ENCODE results near the gene DGCR2. TPM values are rescaled to one million over a fixed set of nuclear protein-coding genes. Genes with fewer than 3 reads are reported as not detected.
"Not testable (repeated sequence)": the region's sequence is repeated elsewhere in the genome, so short reads cannot be mapped to it uniquely, and the experiment has no call there.

DGCR2 gene
- total RNA-seq, 1 donor from 2014 or later, result 50.0 TPM

- DNase-seq (ENCODE audit: low read depth) (no peak), FAIRE-seq (peak; percentile 7)
- TF ChIP-seq CTCF (IDR thresholded peaks at IDR 0.05; ENCODE audit: insufficient read depth, low read length, severe bottlenecking), result no peak
- H3K27me3 ChIP-seq (ENCODE audit: control insufficient read depth, insufficient read depth, low read length), result peaks cover 2% of the 10 kb centered on the region
- H3K4me3 ChIP-seq (ENCODE audit: low read depth, low read length), result no peak overlapping the region
- H3K36me3 ChIP-seq (ENCODE audit: control insufficient read depth, insufficient read depth, low read length), result no peaks in the 10 kb centered on the region
Measured at GRCh38 chr22:19018256-19018655, 104.0 kb downstream of the DGCR2 start.

- FAIRE-seq, result no peak
- TF ChIP-seq CTCF (IDR thresholded peaks at IDR 0.05; ENCODE audit: insufficient read depth, low read length, severe bottlenecking), result no peak
Measured at GRCh38 chr22:19016081-19016766, 106.0 kb downstream of the DGCR2 start.

GRCh38 chr22:19014886-19015285 lies 107.3 kb downstream of the DGCR2 start:
- TF ChIP-seq CTCF (IDR thresholded peaks at IDR 0.05; ENCODE audit: insufficient read depth, low read length, severe bottlenecking), result no peak
- H3K36me3 ChIP-seq (ENCODE audit: control insufficient read depth, insufficient read depth, low read length), result no peaks in the 10 kb centered on the region
- no peak for DNase-seq (ENCODE audit: low read depth)
- no peak overlapping the region for H3K4me3 ChIP-seq (ENCODE audit: low read depth, low read length)
- H3K27me3 ChIP-seq (ENCODE audit: control insufficient read depth, insufficient read depth, low read length), result no peaks in the 10 kb centered on the region
- FAIRE-seq, result no peak

More at GRCh38 chr22:19016081-19016766, 106.0 kb downstream of the DGCR2 start:
- no peak for DNase-seq (ENCODE audit: low read depth)
- no peak overlapping the region for H3K4me3 ChIP-seq (ENCODE audit: low read depth, low read length)
- no peaks in the 10 kb centered on the region for H3K27me3 ChIP-seq (ENCODE audit: control insufficient read depth, insufficient read depth, low read length)
- no peaks in the 10 kb centered on the region for H3K36me3 ChIP-seq (ENCODE audit: control insufficient read depth, insufficient read depth, low read length)

GRCh38 chr22:19013881-19014598 lies 108.2 kb downstream of the DGCR2 start:
- H3K36me3 ChIP-seq (ENCODE audit: control insufficient read depth, insufficient read depth, low read length); DNase-seq (ENCODE audit: low read depth); H3K27me3 ChIP-seq (ENCODE audit: control insufficient read depth, insufficient read depth, low read length); FAIRE-seq; H3K4me3 ChIP-seq (ENCODE audit: low read depth, low read length): not testable (repeated sequence)

- FAIRE-seq; DNase-seq (ENCODE audit: low read depth); H3K27me3 ChIP-seq (ENCODE audit: control insufficient read depth, insufficient read depth, low read length); H3K4me3 ChIP-seq (ENCODE audit: low read depth, low read length); H3K36me3 ChIP-seq (ENCODE audit: control insufficient read depth, insufficient read depth, low read length): not testable (repeated sequence)
Measured at GRCh38 chr22:19013411-19013810, 108.8 kb downstream of the DGCR2 start.

GRCh38 chr22:19012308-19012986 lies 109.8 kb downstream of the DGCR2 start:
- no peak for TF ChIP-seq CTCF (IDR thresholded peaks at IDR 0.05; ENCODE audit: insufficient read depth, low read length, severe bottlenecking)
- H3K27me3 ChIP-seq (ENCODE audit: control insufficient read depth, insufficient read depth, low read length), result no peaks in the 10 kb centered on the region
- FAIRE-seq (no peak), DNase-seq (ENCODE audit: low read depth) (no peak)
- no peak overlapping the region for H3K4me3 ChIP-seq (ENCODE audit: low read depth, low read length)
- no peaks in the 10 kb centered on the region for H3K36me3 ChIP-seq (ENCODE audit: control insufficient read depth, insufficient read depth, low read length)

- not testable (repeated sequence) for FAIRE-seq; H3K4me3 ChIP-seq (ENCODE audit: low read depth, low read length); H3K27me3 ChIP-seq (ENCODE audit: control insufficient read depth, insufficient read depth, low read length); H3K36me3 ChIP-seq (ENCODE audit: control insufficient read depth, insufficient read depth, low read length)
- peak; percentile 21 for DNase-seq (ENCODE audit: low read depth)
Measured at GRCh38 chr22:19011611-19012010, 110.6 kb downstream of the DGCR2 start.

Data from bronchial epithelial cell (primary cell).